Mucosa of stomach (tissue), 1 donor: Measurements from ENCODE around the gene EXD3.
A peak's percentile ranks its signal among the peaks of the same experiment; 100 is the strongest.

Source experiments
- H3K27me3 ChIP-seq: one replicate; pipeline ENCODE4 v1.7.0; 2013; ENCODE audit warnings: mild to moderate bottlenecking, low read length; ENCODE audit not compliant: control insufficient read depth, insufficient read depth
- H3K36me3 ChIP-seq: one replicate; pipeline ENCODE4 v1.7.0; 2013; ENCODE audit warnings: low read length; ENCODE audit not compliant: control insufficient read depth, insufficient read depth
- H3K4me1 ChIP-seq: one replicate; pipeline ENCODE4 v1.7.0; 2013; ENCODE audit warnings: mild to moderate bottlenecking, low read length; ENCODE audit not compliant: control insufficient read depth, insufficient read depth
- H3K4me3 ChIP-seq: one replicate; pipeline ENCODE4 v1.7.0; 2013; ENCODE audit warnings: low read length
- H3K9ac ChIP-seq: one replicate; pipeline ENCODE4 v1.7.0; 2013; ENCODE audit warnings: mild to moderate bottlenecking, low read length, moderate library complexity
- H3K9me3 ChIP-seq: one replicate; pipeline ENCODE4 v1.7.0; 2013; ENCODE audit warnings: mild to moderate bottlenecking, low read length, moderate library complexity; ENCODE audit not compliant: control insufficient read depth
- donor health status: Pancreatic carcinoma.

The EXD3 gene

DNA sequence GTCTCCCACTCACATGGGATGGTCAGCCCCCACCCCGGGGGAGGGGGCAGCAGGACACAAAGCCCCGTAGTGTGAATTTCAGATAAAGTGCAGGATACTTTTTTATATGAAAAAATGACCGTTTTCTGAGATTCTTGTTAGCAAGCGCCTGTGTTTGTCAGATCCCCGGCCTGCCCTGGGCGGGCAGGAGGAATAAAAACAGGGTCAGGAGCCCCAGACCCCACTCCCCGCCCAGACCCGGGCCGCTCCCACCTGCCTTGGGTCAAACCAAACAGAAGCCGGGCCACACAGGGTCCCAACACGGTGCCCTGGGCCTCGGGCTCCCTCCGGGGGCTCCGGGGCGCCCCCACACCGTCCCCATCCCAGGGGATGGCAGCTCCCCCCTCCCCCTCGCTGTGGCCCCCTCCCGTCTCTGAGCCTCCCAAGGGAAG lies 107.4 kb downstream of the EXD3 start:
- Histone ChIP-seq H3K36me3 (no peaks in the 10 kb centered on the region), H3K4me1 (peaks cover 29% of the 10 kb centered on the region), H3K27me3 (peaks cover 18% of the 10 kb centered on the region), H3K9ac (no peak overlapping the region), H3K9me3 (no peaks in the 10 kb centered on the region), H3K4me3 (no peak overlapping the region)

- Histone ChIP-seq H3K9ac (no peak overlapping the region), H3K4me1 (peaks cover 32% of the 10 kb centered on the region), H3K27me3 (peaks cover 18% of the 10 kb centered on the region), H3K36me3 (no peaks in the 10 kb centered on the region), H3K9me3 (no peaks in the 10 kb centered on the region), H3K4me3 (no peak overlapping the region)
Measured at GRCh38 chr9:137314561-137315560, 108.1 kb downstream of the EXD3 start.

GRCh38 chr9:137313956-137314560 lies 108.9 kb downstream of the EXD3 start:
- H3K9ac ChIP-seq, result no peak overlapping the region
- H3K36me3 ChIP-seq, result no peaks in the 10 kb centered on the region
- peaks cover 32% of the 10 kb centered on the region for H3K4me1 ChIP-seq
- H3K4me3 ChIP-seq, result no peak overlapping the region
- no peaks in the 10 kb centered on the region for H3K9me3 ChIP-seq
- H3K27me3 ChIP-seq, result peaks cover 18% of the 10 kb centered on the region

DNA sequence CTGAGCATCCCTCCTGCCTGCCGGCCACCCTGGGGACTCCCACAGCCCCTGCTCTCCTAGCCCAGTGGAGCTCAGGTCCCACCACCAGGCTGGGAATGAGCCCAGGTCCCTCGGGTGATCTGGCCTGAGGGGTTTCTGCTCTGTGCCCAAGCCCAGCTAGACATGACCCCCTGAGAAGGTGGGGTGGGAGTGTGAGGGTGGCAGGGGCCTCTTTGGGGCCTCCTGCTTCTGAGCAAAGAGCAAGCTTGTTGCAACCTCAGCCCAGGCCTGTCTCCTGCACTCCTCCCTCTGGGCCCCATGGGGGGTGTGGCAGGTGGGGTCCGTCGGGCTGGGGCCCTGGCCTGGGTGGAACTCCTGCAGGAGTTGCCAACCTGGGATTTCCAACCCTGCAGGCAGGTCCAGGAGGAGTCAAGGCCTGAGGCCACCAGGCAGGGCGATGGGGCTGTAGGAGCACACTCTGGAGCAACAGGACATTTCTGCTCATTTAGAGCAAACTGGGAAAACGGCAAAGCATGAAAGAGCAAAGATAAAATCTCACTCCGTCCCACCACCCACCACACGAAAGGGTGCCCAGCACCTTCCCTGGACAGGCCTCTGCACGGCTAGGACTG lies 109.5 kb downstream of the EXD3 start:
- Histone ChIP-seq H3K4me1 (peaks cover 32% of the 10 kb centered on the region), H3K36me3 (no peaks in the 10 kb centered on the region), H3K4me3 (no peak overlapping the region), H3K27me3 (peaks cover 18% of the 10 kb centered on the region), H3K9ac (no peak overlapping the region), H3K9me3 (no peaks in the 10 kb centered on the region)

- no peak overlapping the region for H3K9ac ChIP-seq
- no peaks in the 10 kb centered on the region for H3K36me3 ChIP-seq
- peaks cover 32% of the 10 kb centered on the region for H3K4me1 ChIP-seq
- no peak overlapping the region for H3K4me3 ChIP-seq
- H3K27me3 ChIP-seq, result peaks cover 23% of the 10 kb centered on the region
- H3K9me3 ChIP-seq, result no peaks in the 10 kb centered on the region
Measured at GRCh38 chr9:137312852-137313325, 110.1 kb downstream of the EXD3 start.

GRCh38 chr9:137311986-137312851 lies 110.7 kb downstream of the EXD3 start:
- peaks cover 38% of the 10 kb centered on the region for H3K4me1 ChIP-seq
- H3K9me3 ChIP-seq, result no peaks in the 10 kb centered on the region
- peaks cover 28% of the 10 kb centered on the region for H3K27me3 ChIP-seq
- H3K9ac ChIP-seq, result peak overlapping the region; percentile 58
- no peak overlapping the region for H3K4me3 ChIP-seq
- H3K36me3 ChIP-seq, result no peaks in the 10 kb centered on the region

- H3K4me1 ChIP-seq, result peaks cover 44% of the 10 kb centered on the region
- peaks cover 28% of the 10 kb centered on the region for H3K27me3 ChIP-seq
- no peak overlapping the region for H3K4me3 ChIP-seq
- H3K9ac ChIP-seq, result peak overlapping the region; percentile 58
- no peaks in the 10 kb centered on the region for H3K36me3 ChIP-seq
- H3K9me3 ChIP-seq, result no peaks in the 10 kb centered on the region
Measured at GRCh38 chr9:137311171-137311985, 111.6 kb downstream of the EXD3 start.

GRCh38 chr9:137310189-137311052 lies 112.5 kb downstream of the EXD3 start:
- Histone ChIP-seq H3K4me1 (peaks cover 51% of the 10 kb centered on the region), H3K4me3 (no peak overlapping the region), H3K9ac (peak overlapping the region; percentile 58), H3K36me3 (no peaks in the 10 kb centered on the region), H3K27me3 (peaks cover 31% of the 10 kb centered on the region), H3K9me3 (no peaks in the 10 kb centered on the region)

GRCh38 chr9:137309368-137310188 lies 113.4 kb downstream of the EXD3 start:
- Histone ChIP-seq H3K4me1 (peaks cover 59% of the 10 kb centered on the region), H3K36me3 (no peaks in the 10 kb centered on the region), H3K9me3 (no peaks in the 10 kb centered on the region), H3K9ac (no peak overlapping the region), H3K4me3 (no peak overlapping the region), H3K27me3 (peaks cover 27% of the 10 kb centered on the region)
